DOHH2 (cell line): ENCODE data around the gene SEC14L2.

Experiments
- H3F3A ChIP-seq: fragments of 200-600 bp; sonication (generic), shearing (Covaris generic); 2 replicates; pipeline ENCODE4 v1.6.0; 2016; ENCODE audit warnings: antibody characterized with exemption, mild to moderate bottlenecking; ENCODE audit not compliant: control insufficient read depth, insufficient read depth
- H3K27ac ChIP-seq: fragments of 200-600 bp; sonication (generic); 2 replicates; pipeline ENCODE4 v1.5.1; 2014; ENCODE audit warnings: low read depth, mild to moderate bottlenecking, low read length, moderate library complexity
- H3K27me3 ChIP-seq: fragments of 200-600 bp; sonication (generic); 2 replicates; pipeline ENCODE4 v1.6.1; 2014; ENCODE audit warnings: mild to moderate bottlenecking, low read length, mixed read lengths; ENCODE audit not compliant: control insufficient read depth
- H3K36me3 ChIP-seq: fragments of 200-600 bp; sonication (generic); 2 replicates; pipeline ENCODE4 v1.6.1; 2014; ENCODE audit warnings: mild to moderate bottlenecking, low read length, moderate library complexity, mixed read lengths; ENCODE audit not compliant: control insufficient read depth
- H3K4me1 ChIP-seq: fragments of 200-600 bp; sonication (generic); 2 replicates; pipeline ENCODE4 v1.6.1; 2014; ENCODE audit warnings: mild to moderate bottlenecking, low read length, mixed read lengths; ENCODE audit not compliant: control insufficient read depth
- H3K4me2 ChIP-seq: fragments of 200-600 bp; sonication (generic); 2 replicates; pipeline ENCODE4 v1.6.0; 2014; ENCODE audit warnings: mild to moderate bottlenecking, low read length, moderate library complexity
- H3K4me3 ChIP-seq: fragments of 200-600 bp; sonication (generic); 2 replicates; pipeline ENCODE4 v1.5.1; 2014; ENCODE audit warnings: mild to moderate bottlenecking, low read length, mixed read lengths
- H3K79me2 ChIP-seq: fragments of 200-600 bp; sonication (generic); 2 replicates; pipeline ENCODE4 v1.6.1; 2014; ENCODE audit warnings: mild to moderate bottlenecking, low read length, mixed read lengths; ENCODE audit not compliant: control insufficient read depth
- H3K9me2 ChIP-seq: fragments of 200-600 bp; sonication (generic); replicated peaks from 2 replicates; pipeline ENCODE4 v1.6.1; 2014; ENCODE audit warnings: mild to moderate bottlenecking, low read length, mixed read lengths; ENCODE audit not compliant: control insufficient read depth
- H3K9me3 ChIP-seq: fragments of 200-600 bp; sonication (generic); 2 replicates; pipeline ENCODE4 v1.6.1; 2014; ENCODE audit warnings: antibody characterized with exemption, low read length, mixed read lengths; ENCODE audit not compliant: control insufficient read depth, insufficient read depth
- H4K20me1 ChIP-seq: fragments of 200-600 bp; sonication (generic); 2 replicates; pipeline ENCODE4 v1.6.0; 2014; ENCODE audit warnings: low read depth, mild to moderate bottlenecking, antibody characterized with exemption, low read length, moderate library complexity; ENCODE audit not compliant: control insufficient read depth, insufficient read depth
- CTCF ChIP-seq: fragments of 200-600 bp; sonication (generic); IDR thresholded peaks from one replicate; pipeline ENCODE4 v1.5.1; 2014; ENCODE audit warnings: antibody characterized with exemption, mild to moderate bottlenecking, low read depth, low read length; ENCODE audit not compliant: poor library complexity, severe bottlenecking
- EZH2phosphoT487 ChIP-seq: fragments of 200-600 bp; sonication (generic); IDR thresholded peaks from 2 replicates; pipeline ENCODE4 v1.6.1; 2017; ENCODE audit warnings: borderline replicate concordance, mild to moderate bottlenecking, antibody characterized with exemption, low read length, moderate library complexity, mixed read lengths

SEC14L2 gene

GRCh38 chr22:30396871-30397655 is at the start of gene SEC14L2:
TSS of gene SEC14L2 (plus strand) at chr22:30397018. CDS start at chr22:30397117, 99 bp downstream.
- TF ChIP-seq EZH2phosphoT487: peak; percentile 92; the same call in 1 of the 2 replicates
- TF ChIP-seq CTCF: no peak
- H3K4me3 ChIP-seq: peak within 1 kb of the TSS; percentile 68

DNA sequence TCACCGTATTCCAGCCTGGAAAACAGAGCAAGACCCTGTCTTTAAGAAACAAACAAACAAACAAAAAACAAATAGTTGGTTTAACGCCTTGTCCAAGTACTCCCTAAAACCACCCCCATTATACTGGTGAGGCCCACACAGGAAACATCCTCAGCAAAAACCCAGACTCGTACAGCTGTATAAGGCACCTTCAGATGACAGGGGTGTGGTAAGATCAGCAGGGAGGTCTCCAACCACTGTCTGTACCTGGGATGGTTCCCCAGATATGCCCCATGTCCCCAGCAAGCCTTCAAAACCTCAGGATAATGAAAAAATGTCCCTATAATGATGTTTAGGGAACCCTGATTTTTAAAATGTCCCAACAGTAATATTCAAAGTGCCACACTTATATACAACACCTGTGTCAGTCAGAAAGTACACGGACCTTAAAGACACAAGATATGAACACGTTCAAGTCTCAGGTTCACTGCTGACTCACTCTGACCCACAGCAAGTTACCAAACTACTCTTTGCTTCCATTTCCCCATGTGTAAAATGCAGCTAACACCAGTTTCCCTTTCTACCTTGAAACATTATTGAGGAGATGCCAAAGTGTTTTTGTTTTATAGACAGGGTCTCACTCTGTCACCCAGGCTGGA is 49.4 kb upstream of the SEC14L2 start:
- Histone ChIP-seq H3F3A (no peaks in the 10 kb centered on the region), H3K4me3 (no peak overlapping the region), H3K27me3 (no peaks in the 10 kb centered on the region), H3K9me2 (no peaks in the 10 kb centered on the region), H3K79me2 (peaks cover 47% of the 10 kb centered on the region), H3K27ac (no peak overlapping the region), H3K4me2 (no peak overlapping the region), H4K20me1 (no peaks in the 10 kb centered on the region; the same call in 1 of the 2 replicates), H3K36me3 (peaks cover 94% of the 10 kb centered on the region), H3K9me3 (no peaks in the 10 kb centered on the region), H3K4me1 (no peaks in the 10 kb centered on the region)
- no peak for TF ChIP-seq EZH2phosphoT487
- TF ChIP-seq CTCF: no peak

More at GRCh38 chr22:30396871-30397655, at the start of gene SEC14L2:
- Histone ChIP-seq H3F3A (no peaks in the 10 kb centered on the region), H3K4me1 (peaks cover 32% of the 10 kb centered on the region), H3K9me2 (no peaks in the 10 kb centered on the region), H3K36me3 (no peaks in the 10 kb centered on the region), H3K4me2 (peak within 1 kb of the TSS; percentile 68), H3K27ac (no peak within 1 kb of the TSS), H3K9me3 (no peaks in the 10 kb centered on the region), H3K79me2 (no peaks in the 10 kb centered on the region), H4K20me1 (no peaks in the 10 kb centered on the region), H3K27me3 (peaks cover 29% of the 10 kb centered on the region)

DNA sequence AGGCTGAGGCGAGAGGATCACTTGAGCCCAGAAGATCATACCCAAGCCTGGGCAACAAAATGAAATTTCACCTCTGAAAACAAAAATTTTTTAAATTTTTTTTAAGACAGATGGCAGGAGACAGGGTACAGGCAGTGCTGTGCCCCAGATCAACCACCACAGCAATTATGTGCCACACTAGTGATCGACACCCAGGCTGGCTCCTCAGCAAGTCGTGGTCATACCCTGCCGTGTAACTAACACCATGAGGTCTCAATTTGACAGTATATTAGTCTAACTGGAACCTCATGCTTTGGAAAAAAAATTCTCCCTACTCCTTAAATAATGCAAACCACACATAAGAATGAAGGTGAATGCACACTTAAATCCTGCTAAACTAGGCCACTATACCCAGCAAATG is 48.4 kb upstream of the SEC14L2 start:
- Histone ChIP-seq H3F3A (no peaks in the 10 kb centered on the region), H3K9me3 (no peaks in the 10 kb centered on the region), H3K4me2 (no peak overlapping the region), H3K27me3 (no peaks in the 10 kb centered on the region), H3K4me1 (no peaks in the 10 kb centered on the region), H3K27ac (no peak overlapping the region), H4K20me1 (no peaks in the 10 kb centered on the region; the same call in 1 of the 2 replicates), H3K79me2 (peaks cover 55% of the 10 kb centered on the region), H3K4me3 (no peak overlapping the region), H3K9me2 (no peaks in the 10 kb centered on the region), H3K36me3 (peaks cover 91% of the 10 kb centered on the region)
- TF ChIP-seq EZH2phosphoT487: no peak

- H3K27ac ChIP-seq: no peak overlapping the region
- peaks cover under 1% of the 10 kb centered on the region; the same call in 1 of the 2 replicates for H4K20me1 ChIP-seq
- peaks cover 90% of the 10 kb centered on the region for H3K36me3 ChIP-seq
- H3K79me2 ChIP-seq: peaks cover 58% of the 10 kb centered on the region
- H3K4me2 ChIP-seq: no peak overlapping the region
- H3K4me1 ChIP-seq: no peaks in the 10 kb centered on the region
- no peaks in the 10 kb centered on the region for H3F3A ChIP-seq
- no peaks in the 10 kb centered on the region for H3K9me2 ChIP-seq
- no peaks in the 10 kb centered on the region for H3K27me3 ChIP-seq
- H3K4me3 ChIP-seq: no peak overlapping the region
- TF ChIP-seq CTCF (no peak), EZH2phosphoT487 (no peak)
- H3K9me3 ChIP-seq: no peaks in the 10 kb centered on the region
These were observed 48.0 kb upstream of the SEC14L2 start for GRCh38 chr22:30348809-30349208.
